SK-N-SH (cell line): ENCODE measurements around the gene OXSR1.

Source experiments
- EZH2phosphoT487 ChIP-seq: fragments of 200-600 bp; sonication (generic); IDR thresholded peaks from 2 replicates; pipeline ENCODE4 v1.6.1; 2017; ENCODE audit warnings: low read depth, mixed run types, mild to moderate bottlenecking, antibody characterized with exemption, moderate library complexity, borderline replicate concordance
- GABPA ChIP-seq: IDR thresholded peaks from 2 replicates; pipeline ENCODE4 v1.4.0; 2012; ENCODE audit warnings: low read depth, mild to moderate bottlenecking
- POLR2AphosphoS5 ChIP-seq: IDR thresholded peaks from 2 replicates; pipeline ENCODE4 v1.6.1; 2012; ENCODE audit warnings: low read depth, low read length
- RAD21 ChIP-seq: IDR thresholded peaks from 2 replicates; pipeline ENCODE4 v1.6.1; 2012; ENCODE audit warnings: mild to moderate bottlenecking, low read length
- RFX5 ChIP-seq: IDR thresholded peaks from 2 replicates; pipeline ENCODE4 v1.6.1; 2012; ENCODE audit warnings: mild to moderate bottlenecking, improper control_type of control experiment, low read length
- SIN3A ChIP-seq: IDR thresholded peaks from 2 replicates; pipeline ENCODE4 v1.6.1; 2012; ENCODE audit warnings: low read depth, mild to moderate bottlenecking, low read length, moderate library complexity, borderline replicate concordance
- YY1 ChIP-seq: IDR thresholded peaks from 2 replicates; pipeline ENCODE4 v1.4.0; 2012; ENCODE audit warnings: low read depth, mild to moderate bottlenecking
- TF ChIP-seq, protein P1 (sequence below): fragments of 200-600 bp; sonication (generic); IDR thresholded peaks from 2 replicates; pipeline ENCODE4 v1.6.1; 2017; ENCODE audit warnings: antibody characterized with exemption, mild to moderate bottlenecking, moderate library complexity
- TF ChIP-seq, protein P2 (sequence below): fragments of 150-350 bp; IDR thresholded peaks from 2 replicates; pipeline ENCODE4 v1.6.1; 2016; ENCODE audit warnings: mild to moderate bottlenecking, low read depth, low read length
- TF ChIP-seq, protein P3 (sequence below): fragments of 150-350 bp; IDR thresholded peaks from 2 replicates; pipeline ENCODE4 v1.6.1; 2017; ENCODE audit warnings: antibody characterized with exemption, low read length, low read depth, borderline replicate concordance

DNA sequence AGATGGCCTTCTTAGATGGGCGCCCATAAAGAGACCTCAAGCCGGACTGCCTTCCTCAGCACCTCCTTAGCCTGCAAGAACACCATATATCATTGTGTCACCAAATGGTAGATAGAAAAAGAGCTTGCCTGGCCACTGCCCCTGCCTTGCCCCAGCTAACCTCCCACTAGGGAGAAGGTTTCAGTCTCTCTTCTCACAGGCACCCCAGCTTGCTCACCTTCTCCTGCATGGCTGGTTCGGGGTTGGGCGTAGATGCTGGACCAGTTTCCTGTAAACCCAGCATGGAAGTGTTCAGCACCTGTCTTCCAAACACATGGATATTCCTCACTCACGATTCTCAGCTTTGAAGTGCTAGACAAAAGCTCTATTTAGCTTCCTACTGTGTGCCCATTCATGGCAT lies 113.5 kb downstream of the OXSR1 start:
- TF ChIP-seq RFX5: no peak
- TF ChIP-seq, protein P1, sequence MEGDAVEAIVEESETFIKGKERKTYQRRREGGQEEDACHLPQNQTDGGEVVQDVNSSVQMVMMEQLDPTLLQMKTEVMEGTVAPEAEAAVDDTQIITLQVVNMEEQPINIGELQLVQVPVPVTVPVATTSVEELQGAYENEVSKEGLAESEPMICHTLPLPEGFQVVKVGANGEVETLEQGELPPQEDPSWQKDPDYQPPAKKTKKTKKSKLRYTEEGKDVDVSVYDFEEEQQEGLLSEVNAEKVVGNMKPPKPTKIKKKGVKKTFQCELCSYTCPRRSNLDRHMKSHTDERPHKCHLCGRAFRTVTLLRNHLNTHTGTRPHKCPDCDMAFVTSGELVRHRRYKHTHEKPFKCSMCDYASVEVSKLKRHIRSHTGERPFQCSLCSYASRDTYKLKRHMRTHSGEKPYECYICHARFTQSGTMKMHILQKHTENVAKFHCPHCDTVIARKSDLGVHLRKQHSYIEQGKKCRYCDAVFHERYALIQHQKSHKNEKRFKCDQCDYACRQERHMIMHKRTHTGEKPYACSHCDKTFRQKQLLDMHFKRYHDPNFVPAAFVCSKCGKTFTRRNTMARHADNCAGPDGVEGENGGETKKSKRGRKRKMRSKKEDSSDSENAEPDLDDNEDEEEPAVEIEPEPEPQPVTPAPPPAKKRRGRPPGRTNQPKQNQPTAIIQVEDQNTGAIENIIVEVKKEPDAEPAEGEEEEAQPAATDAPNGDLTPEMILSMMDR: no peak
- TF ChIP-seq, protein P2, sequence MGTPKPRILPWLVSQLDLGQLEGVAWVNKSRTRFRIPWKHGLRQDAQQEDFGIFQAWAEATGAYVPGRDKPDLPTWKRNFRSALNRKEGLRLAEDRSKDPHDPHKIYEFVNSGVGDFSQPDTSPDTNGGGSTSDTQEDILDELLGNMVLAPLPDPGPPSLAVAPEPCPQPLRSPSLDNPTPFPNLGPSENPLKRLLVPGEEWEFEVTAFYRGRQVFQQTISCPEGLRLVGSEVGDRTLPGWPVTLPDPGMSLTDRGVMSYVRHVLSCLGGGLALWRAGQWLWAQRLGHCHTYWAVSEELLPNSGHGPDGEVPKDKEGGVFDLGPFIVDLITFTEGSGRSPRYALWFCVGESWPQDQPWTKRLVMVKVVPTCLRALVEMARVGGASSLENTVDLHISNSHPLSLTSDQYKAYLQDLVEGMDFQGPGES: no peak
- no peak for TF ChIP-seq YY1
- TF ChIP-seq EZH2phosphoT487: no peak
- TF ChIP-seq SIN3A: no peak
- TF ChIP-seq RAD21: no peak
- TF ChIP-seq POLR2AphosphoS5: no peak
- TF ChIP-seq GABPA: no peak
- TF ChIP-seq, protein P3, sequence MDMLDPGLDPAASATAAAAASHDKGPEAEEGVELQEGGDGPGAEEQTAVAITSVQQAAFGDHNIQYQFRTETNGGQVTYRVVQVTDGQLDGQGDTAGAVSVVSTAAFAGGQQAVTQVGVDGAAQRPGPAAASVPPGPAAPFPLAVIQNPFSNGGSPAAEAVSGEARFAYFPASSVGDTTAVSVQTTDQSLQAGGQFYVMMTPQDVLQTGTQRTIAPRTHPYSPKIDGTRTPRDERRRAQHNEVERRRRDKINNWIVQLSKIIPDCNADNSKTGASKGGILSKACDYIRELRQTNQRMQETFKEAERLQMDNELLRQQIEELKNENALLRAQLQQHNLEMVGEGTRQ: no peak
